HTR-8/SVneo (cell line): ENCODE data around the gene PCDHB6.
"Not testable (repeated sequence)": the region's sequence is repeated elsewhere in the genome, so short reads cannot be mapped to it uniquely, and the experiment has no call there.

ENCODE experiments used
- DNase-seq: peaks from one replicate; pipeline ENCODE4 v3.0.0; 2011; ENCODE audit warnings: low spot score, mixed read lengths; ENCODE audit not compliant: insufficient read length
- FAIRE-seq: peaks from 2 replicates; lab custom pipeline; 2011; peaks lifted over from hg19 to GRCh38; lab: Jason Lieb, UNC

The PCDHB6 gene

GRCh38 chr5:141157356-141157755, 7.5 kb downstream of the PCDHB6 start:
- not testable (repeated sequence) for DNase-seq, FAIRE-seq

DNA sequence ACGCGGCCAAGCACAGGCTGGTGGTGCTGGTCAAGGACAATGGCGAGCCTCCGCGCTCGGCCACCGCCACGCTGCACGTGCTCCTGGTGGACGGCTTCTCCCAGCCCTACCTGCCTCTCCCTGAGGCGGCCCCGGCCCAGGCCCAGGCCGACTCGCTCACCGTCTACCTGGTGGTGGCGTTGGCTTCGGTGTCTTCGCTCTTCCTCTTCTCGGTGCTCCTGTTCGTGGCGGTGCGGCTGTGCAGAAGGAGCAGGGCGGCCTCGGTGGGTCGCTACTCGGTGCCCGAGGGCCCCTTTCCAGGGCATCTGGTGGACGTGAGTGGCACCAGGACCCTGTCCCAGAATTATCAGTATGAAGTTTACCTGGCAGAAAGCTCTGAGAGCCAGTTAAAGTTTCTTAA, 8.0 kb downstream of the PCDHB6 start:
- not testable (repeated sequence) for FAIRE-seq, DNase-seq

DNA sequence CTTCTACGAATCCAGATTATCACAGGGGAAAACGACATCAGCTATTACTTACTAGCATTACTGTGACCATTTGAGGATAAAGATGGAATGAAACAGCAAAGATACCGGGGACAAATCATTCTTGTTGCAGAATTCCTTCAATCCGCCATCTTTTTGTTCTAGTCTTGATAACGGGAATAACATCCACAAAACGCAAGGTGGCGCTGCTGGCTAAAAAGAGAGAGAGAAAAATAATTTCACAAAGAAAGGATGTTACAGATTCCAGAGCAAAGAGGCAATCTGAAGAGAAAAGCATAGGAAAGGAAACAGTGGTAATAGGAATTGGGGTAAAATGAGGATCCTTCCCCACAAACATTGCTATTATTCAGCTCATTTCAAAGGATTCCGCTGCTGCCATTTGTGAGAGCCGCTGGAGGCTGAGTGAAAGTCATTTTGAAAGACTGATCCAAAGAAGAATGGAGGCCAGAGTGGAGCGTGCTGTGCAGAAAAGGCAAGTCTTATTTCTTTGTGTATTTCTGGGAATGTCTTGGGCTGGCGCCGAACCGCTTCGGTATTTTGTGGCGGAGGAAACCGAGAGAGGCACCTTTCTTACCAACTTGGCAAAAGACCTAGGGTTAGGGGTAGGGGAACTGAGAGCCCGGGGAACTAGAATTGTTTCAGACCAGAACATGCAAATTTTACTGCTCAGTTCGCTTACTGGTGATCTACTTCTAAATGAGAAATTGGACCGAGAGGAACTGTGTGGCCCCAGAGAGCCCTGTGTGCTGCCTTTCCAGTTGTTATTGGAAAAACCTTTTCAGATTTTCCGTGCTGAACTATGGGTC, 22.7 kb downstream of the PCDHB6 start, which contains the start of gene PCDHB7:
TSS of gene PCDHB7 (plus strand) at position 264 of the 824 bp plus-strand sequence. CDS start at position 456, 192 bp downstream.
- FAIRE-seq (no peak), DNase-seq (no peak)

DNA sequence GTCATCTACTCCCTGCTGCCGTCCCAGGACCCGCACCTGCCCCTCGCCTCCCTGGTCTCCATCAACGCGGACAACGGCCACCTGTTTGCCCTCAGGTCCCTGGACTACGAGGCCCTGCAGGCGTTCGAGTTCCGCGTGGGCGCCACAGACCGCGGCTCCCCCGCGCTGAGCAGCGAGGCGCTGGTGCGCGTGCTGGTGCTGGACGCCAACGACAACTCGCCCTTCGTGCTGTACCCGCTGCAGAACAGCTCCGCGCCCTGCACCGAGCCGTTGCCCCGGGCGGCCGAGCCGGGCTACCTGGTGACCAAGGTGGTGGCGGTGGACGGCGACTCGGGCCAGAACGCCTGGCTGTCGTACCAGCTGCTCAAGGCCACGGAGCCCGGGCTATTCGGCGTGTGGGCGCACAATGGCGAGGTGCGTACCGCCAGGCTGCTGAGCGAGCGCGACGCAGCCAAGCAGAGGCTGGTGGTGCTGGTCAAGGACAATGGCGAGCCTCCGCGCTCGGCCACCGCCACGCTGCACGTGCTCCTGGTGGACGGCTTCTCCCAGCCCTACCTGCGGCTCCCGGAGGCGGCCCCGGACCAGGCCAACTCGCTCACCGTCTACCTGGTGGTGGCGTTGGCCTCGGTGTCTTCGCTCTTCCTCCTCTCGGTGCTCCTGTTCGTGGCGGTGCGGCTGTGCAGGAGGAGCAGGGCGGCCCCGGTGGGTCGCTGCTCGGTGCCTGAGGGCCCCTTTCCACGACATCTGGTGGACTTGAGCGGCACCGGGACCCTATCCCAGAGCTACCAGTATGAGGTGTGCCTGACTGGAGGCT, 24.6 kb downstream of the PCDHB6 start:
- FAIRE-seq, DNase-seq: not testable (repeated sequence)

GRCh38 chr5:141175933-141176332, 26.1 kb downstream of the PCDHB6 start:
- DNase-seq (no peak), FAIRE-seq (no peak)

DNA sequence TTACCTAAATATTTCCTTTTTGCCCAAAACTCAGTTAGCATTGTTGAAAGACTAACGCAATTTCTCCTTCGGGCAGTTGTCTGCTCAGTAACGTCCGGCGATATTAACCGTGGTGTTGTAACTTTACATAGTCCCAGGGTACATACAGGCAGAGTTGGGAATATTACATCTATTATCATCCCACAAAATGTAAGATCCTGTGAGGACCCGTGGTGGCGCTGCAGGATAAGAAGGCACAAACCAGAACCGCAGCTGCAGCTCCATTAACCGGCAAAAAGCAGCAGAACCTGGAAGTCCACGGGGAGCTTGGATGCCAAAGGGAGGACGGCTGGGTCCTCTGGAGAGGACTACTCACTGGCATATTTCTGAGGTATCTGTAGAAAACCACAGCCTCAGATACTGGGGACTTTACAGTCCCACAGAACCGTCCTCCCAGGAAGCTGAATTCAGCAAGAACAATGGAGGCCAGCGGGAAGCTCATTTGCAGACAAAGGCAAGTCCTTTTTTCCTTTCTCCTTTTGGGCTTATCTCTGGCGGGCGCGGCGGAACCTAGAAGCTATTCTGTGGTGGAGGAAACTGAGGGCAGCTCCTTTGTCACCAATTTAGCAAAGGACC, 27.8 kb downstream of the PCDHB6 start, which contains the start of gene PCDHB8:
TSS of gene PCDHB8 (plus strand) at position 214 of the 615 bp plus-strand sequence. CDS start at position 459, 245 bp downstream.
- DNase-seq = not testable (repeated sequence)
- peak; percentile 46 for FAIRE-seq

DNA sequence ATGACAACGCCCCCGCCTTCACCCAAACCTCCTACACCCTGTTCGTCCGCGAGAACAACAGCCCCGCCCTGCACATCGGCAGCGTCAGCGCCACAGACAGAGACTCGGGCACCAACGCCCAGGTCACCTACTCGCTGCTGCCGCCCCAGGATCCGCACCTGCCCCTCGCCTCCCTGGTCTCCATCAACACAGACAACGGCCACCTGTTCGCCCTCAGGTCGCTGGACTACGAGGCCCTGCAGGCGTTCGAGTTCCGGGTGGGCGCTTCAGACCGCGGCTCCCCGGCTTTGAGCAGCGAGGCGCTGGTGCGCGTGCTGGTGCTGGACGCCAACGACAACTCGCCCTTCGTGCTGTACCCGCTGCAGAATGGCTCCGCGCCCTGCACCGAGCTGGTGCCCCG, 29.5 kb downstream of the PCDHB6 start:
- not testable (repeated sequence) for FAIRE-seq, DNase-seq

DNA sequence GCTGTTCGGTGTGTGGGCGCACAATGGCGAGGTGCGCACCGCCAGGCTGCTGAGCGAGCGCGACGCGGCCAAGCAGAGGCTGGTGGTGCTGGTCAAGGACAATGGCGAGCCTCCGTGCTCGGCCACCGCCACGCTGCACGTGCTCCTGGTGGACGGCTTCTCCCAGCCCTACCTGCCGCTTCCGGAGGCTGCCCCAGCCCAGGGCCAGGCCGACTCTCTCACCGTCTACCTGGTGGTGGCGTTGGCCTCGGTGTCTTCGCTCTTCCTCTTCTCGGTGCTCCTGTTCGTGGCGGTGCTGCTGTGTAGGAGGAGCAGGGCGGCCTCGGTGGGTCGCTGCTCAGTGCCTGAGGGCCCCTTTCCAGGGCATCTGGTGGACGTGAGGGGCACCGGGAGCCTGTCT, 30.0 kb downstream of the PCDHB6 start:
- not testable (repeated sequence) for FAIRE-seq, DNase-seq

DNA sequence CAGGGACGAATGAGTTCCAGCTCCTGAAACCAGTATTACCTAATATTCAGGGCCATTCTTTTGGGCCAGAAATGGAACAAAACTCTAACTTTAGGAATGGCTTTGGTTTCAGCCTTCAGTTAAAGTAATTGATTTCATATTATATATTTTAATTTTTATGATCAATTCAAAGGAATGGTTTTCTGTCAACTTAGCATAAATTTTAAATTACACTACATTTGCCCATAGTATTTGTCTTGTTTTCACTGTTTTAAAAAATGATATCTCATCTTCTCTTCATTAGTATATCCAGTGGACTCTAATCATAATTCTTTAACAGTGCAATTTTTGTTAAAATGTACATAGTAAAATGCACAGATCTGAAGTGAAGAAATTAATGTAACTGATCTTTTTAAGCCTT, 30.5 kb downstream of the PCDHB6 start:
- DNase-seq (no peak), FAIRE-seq (no peak)

DNA sequence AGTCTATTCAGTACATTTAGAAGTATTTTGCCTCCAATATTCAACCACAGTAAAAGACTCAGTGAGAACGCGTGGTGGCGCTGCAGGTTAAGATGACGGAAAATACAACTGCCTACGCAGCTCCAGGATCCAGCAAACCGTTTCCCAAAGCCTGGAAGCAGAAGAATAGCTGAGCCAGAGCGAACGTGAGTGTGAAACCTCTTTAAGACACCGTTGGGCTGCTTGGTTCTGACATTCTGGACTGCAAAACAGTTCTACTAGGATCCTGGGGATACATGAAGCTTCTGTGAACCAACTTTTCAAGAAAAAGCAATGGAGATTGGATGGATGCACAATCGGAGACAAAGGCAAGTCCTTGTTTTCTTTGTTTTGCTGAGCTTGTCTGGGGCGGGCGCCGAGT, 32.4 kb downstream of the PCDHB6 start, which contains the start of gene PCDHB16:
TSS of gene PCDHB16 (plus strand) at position 140 of the 400 bp plus-strand sequence. CDS start at position 313, 173 bp downstream.
- FAIRE-seq = no peak
- no peak for DNase-seq

- FAIRE-seq, DNase-seq: not testable (repeated sequence)
Observed at GRCh38 chr5:141184117-141184855, 34.4 kb downstream of the PCDHB6 start.

DNA sequence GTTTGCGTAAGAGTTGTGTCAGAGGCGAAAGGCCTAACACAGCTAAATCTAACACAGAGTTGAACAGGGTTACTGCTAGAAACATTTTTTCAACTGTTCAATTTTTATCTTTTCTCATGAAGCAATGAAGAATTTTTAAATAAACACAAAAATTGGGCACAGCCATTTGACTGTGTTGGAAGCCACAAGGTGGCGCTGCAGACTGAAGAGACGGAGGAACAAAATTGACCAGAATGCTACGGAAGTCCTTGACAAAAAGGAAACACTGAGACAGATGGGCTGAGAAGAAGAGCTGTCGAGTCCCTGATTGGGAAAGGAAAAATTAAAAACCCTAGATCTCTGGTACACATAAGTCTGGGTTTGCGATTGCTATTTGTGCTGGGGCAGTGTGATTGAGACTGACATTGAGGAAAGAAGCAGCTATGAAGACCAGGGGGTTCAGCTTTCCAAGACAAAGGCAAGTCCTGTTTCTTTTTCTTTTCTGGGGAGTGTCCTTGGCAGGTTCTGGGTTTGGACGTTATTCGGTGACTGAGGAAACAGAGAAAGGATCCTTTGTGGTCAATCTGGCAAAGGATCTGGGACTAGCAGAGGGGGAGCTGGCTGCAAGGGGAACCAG, 37.1 kb downstream of the PCDHB6 start, which contains the start of gene PCDHB9:
TSS of gene PCDHB9 (plus strand) at position 265 of the 616 bp plus-strand sequence. CDS start at position 423, 158 bp downstream.
- FAIRE-seq = no peak

DNA sequence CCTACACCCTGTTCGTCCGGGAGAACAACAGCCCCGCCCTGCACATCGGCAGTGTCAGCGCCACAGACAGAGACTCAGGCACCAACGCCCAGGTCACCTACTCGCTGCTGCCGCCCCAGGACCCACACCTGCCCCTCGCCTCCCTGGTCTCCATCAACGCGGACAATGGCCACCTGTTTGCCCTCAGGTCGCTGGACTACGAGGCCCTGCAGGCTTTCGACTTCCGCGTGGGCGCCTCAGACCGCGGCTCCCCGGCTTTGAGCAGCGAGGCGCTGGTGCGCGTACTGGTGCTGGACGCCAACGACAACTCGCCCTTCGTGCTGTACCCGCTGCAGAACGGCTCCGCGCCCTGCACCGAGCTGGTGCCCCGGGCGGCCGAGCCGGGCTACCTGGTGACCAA, 38.8 kb downstream of the PCDHB6 start:
- not testable (repeated sequence) for DNase-seq, FAIRE-seq

More for the DNA sequence above, 37.1 kb downstream of the PCDHB6 start, which contains the start of gene PCDHB9:
- peak; percentile 56 for DNase-seq

DNA sequence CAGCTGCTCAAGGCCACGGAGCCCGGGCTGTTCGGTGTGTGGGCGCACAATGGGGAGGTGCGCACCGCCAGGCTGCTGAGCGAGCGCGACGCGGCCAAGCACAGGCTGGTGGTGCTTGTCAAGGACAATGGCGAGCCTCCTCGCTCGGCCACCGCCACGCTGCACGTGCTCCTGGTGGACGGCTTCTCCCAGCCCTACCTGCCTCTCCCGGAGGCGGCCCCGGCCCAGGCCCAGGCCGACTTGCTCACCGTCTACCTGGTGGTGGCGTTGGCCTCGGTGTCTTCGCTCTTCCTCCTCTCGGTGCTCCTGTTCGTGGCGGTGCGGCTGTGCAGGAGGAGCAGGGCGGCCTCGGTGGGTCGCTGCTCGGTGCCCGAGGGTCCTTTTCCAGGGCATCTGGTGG, 39.3 kb downstream of the PCDHB6 start:
- DNase-seq, FAIRE-seq: not testable (repeated sequence)

DNA sequence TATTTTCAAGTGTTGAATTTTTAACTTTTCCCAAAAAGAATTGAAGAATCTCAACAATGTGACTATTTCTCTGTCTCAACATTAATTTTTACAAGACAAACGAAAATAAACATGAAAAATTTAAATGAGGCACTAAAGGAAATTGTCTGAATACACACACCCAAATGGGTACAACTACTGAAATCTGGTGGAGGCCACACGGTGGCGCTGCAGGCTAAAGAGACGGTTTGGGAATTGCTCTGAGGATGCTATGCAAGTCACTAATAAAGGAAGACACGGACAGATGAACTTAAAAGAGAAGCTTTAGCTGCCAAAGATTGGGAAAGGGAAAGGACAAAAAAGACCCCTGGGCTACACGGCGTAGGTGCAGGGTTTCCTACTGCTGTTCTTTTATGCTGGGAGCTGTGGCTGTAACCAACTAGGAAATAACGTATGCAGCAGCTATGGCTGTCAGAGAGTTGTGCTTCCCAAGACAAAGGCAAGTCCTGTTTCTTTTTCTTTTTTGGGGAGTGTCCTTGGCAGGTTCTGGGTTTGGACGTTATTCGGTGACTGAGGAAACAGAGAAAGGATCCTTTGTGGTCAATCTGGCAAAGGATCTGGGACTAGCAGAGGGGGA, 42.4 kb downstream of the PCDHB6 start, which contains the start of gene PCDHB10:
TSS of gene PCDHB10 (plus strand) at position 244 of the 616 bp plus-strand sequence. CDS start at position 444, 200 bp downstream.
- DNase-seq (peak; percentile 38), FAIRE-seq (no peak)

- FAIRE-seq, DNase-seq: not testable (repeated sequence)
Observed at GRCh38 chr5:141194332-141194731, 44.5 kb downstream of the PCDHB6 start.

GRCh38 chr5:141196363-141196762, 46.5 kb downstream of the PCDHB6 start:
- DNase-seq (no peak), FAIRE-seq (no peak)
